Gastrocnemius medialis (tissue), 4 donors: Measurements from ENCODE around the gene CCDC68.

Experiments used
- CTCF ChIP-seq, 5 experiments: fragments of 450-650 bp in 3 of 5; fragments of 200-600 bp in 2 of 5; sonication (generic) in 2 of 5; IDR thresholded peaks in 4 of 5; conservative IDR thresholded peaks in 1 of 5; 1 replicate in 4 of 5; 2 replicates in 1 of 5; pipeline ENCODE4 v1.5.1; 2016 to 2019; ENCODE audit warnings: antibody characterized with exemption in 5 of 5, mild to moderate bottlenecking in 3 of 5, moderate library complexity in 3 of 5
- POLR2A ChIP-seq, 2 donors: fragments of 450-650 bp; IDR thresholded peaks; one replicate each; pipeline ENCODE4 v1.6.1; 2017; ENCODE audit warnings: antibody characterized with exemption in 2 of 2, mild to moderate bottlenecking in 2 of 2, moderate library complexity in 2 of 2

- no peak for TF ChIP-seq CTCF (IDR thresholded peaks at IDR 0.05 in 4 of 5, conservative IDR thresholded peaks at IDR 0.05 in 1 of 5)
- no peak for TF ChIP-seq POLR2A (IDR thresholded peaks at IDR 0.05)
These were observed 25.6 kb upstream of the CCDC68 start for GRCh38 chr18:54984908-54985307.
